Femur (tissue), 1 donor: ENCODE results near the gene VAMP8.
"Not testable (repeated sequence)": the region's sequence is repeated elsewhere in the genome, so short reads cannot be mapped to it uniquely, and the experiment has no call there.

Experiments used
- DNase-seq: peaks from one replicate; pipeline ENCODE4 v3.0.0-alpha.2; 2017

VAMP8 gene

GRCh38 chr2:85600951-85601770 lies 23.8 kb downstream of the VAMP8 start:
- no peak for DNase-seq

- peak; percentile 64 for DNase-seq
Observed at GRCh38 chr2:85601771-85602475, 24.5 kb downstream of the VAMP8 start.

GRCh38 chr2:85602476-85603234 lies 25.3 kb downstream of the VAMP8 start, which contains the start of gene TMEM150A:
TSS of gene TMEM150A (minus strand) at chr2:85602698. CDS start at chr2:85601948, 750 bp downstream.
- peak; percentile 94 for DNase-seq

GRCh38 chr2:85604133-85604444 lies 26.7 kb downstream of the VAMP8 start:
- DNase-seq = not testable (repeated sequence)

- no peak for DNase-seq
Observed at GRCh38 chr2:85604568-85605339, 27.4 kb downstream of the VAMP8 start.

- DNase-seq = no peak
Observed at GRCh38 chr2:85605406-85606115, 28.2 kb downstream of the VAMP8 start.

- no peak for DNase-seq
Observed at GRCh38 chr2:85606116-85606455, 28.7 kb downstream of the VAMP8 start.

GRCh38 chr2:85607268-85608215 lies 30.2 kb downstream of the VAMP8 start:
- no peak for DNase-seq

- DNase-seq = no peak
Observed at GRCh38 chr2:85611217-85611704, 33.9 kb downstream of the VAMP8 start.

- DNase-seq = peak; percentile 96
Observed at GRCh38 chr2:85611705-85612587, 34.6 kb downstream of the VAMP8 start, which contains the start of gene C2orf68. TSS of gene C2orf68 (minus strand) at chr2:85612066. CDS start at chr2:85611984, 82 bp downstream.

GRCh38 chr2:85613717-85614515 lies 36.5 kb downstream of the VAMP8 start:
- DNase-seq = no peak

- not testable (repeated sequence) for DNase-seq
Observed at GRCh38 chr2:85614757-85615156, 37.4 kb downstream of the VAMP8 start.

GRCh38 chr2:85615413-85615728 lies 38.0 kb downstream of the VAMP8 start:
- no peak for DNase-seq

- DNase-seq = not testable (repeated sequence)
Observed at GRCh38 chr2:85617723-85618122, 40.3 kb downstream of the VAMP8 start.

GRCh38 chr2:85619617-85620016 lies 42.2 kb downstream of the VAMP8 start:
- DNase-seq = no peak

GRCh38 chr2:85621338-85621737 lies 44.0 kb downstream of the VAMP8 start:
- DNase-seq = no peak

- no peak for DNase-seq
Observed at GRCh38 chr2:85623991-85624390, 46.6 kb downstream of the VAMP8 start.

GRCh38 chr2:85628658-85629057 lies 51.3 kb downstream of the VAMP8 start:
- no peak for DNase-seq

- DNase-seq = no peak
Observed at GRCh38 chr2:85631316-85631715, 53.9 kb downstream of the VAMP8 start.
